Upper lobe of left lung (tissue), 4 donors: ENCODE data around the gene MPO.

ENCODE experiments used
- POLR2A ChIP-seq, 4 donors: fragments of 450-650 bp; IDR thresholded peaks; one replicate each; pipeline ENCODE4 v1.5.1; 2016 to 2017; ENCODE audit warnings: antibody characterized with exemption in 4 of 4, mild to moderate bottlenecking in 2 of 4
- POLR2AphosphoS5 ChIP-seq, 2 donors: sonication (generic); formaldehyde crosslinking; IDR thresholded peaks; one replicate each; pipeline ENCODE4 v1.5.1; 2017; ENCODE audit warnings: antibody characterized with exemption in 2 of 2
- TF ChIP-seq, protein P1 (sequence below), 6 experiments: fragments of 450-650 bp in 4 of 6; fragments of 200-600 bp in 2 of 6; sonication (generic) in 2 of 6; IDR thresholded peaks; one replicate each; pipeline ENCODE4 v1.5.1; 2016 to 2019; ENCODE audit warnings: antibody characterized with exemption in 6 of 6

DNA sequence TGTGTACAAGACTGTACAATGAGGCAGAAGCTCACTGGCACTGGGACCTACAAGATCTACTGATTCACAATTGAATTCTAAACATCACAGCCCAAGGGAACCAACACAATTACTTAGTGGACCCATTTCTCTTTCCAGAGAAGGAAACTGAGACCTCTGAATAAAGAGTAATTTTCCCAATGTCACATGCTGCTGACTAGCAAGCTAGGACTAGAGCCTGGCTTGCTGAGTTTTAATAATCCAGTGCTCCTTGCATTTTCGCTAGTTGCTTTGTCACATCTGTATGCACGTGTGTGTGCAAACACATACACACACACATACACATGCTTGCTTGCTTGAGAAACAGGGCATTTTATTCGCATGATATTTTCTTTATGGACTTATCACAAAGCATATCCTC lies 46.2 kb downstream of the MPO start:
- TF ChIP-seq, protein P1, sequence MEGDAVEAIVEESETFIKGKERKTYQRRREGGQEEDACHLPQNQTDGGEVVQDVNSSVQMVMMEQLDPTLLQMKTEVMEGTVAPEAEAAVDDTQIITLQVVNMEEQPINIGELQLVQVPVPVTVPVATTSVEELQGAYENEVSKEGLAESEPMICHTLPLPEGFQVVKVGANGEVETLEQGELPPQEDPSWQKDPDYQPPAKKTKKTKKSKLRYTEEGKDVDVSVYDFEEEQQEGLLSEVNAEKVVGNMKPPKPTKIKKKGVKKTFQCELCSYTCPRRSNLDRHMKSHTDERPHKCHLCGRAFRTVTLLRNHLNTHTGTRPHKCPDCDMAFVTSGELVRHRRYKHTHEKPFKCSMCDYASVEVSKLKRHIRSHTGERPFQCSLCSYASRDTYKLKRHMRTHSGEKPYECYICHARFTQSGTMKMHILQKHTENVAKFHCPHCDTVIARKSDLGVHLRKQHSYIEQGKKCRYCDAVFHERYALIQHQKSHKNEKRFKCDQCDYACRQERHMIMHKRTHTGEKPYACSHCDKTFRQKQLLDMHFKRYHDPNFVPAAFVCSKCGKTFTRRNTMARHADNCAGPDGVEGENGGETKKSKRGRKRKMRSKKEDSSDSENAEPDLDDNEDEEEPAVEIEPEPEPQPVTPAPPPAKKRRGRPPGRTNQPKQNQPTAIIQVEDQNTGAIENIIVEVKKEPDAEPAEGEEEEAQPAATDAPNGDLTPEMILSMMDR (IDR thresholded peaks at IDR 0.05), result no peak
- TF ChIP-seq POLR2AphosphoS5 (IDR thresholded peaks at IDR 0.05), result no peak
- no peak for TF ChIP-seq POLR2A (IDR thresholded peaks at IDR 0.05)
